HG02678 (cell line): Measurements from ENCODE around the gene DNAJB6.
"Not testable (repeated sequence)": the region's sequence is repeated elsewhere in the genome, so short reads cannot be mapped to it uniquely, and the experiment has no call there.

Experiments
- ATAC-seq: cut with Tn5 transposase; IDR thresholded peaks from one replicate; pipeline ENCODE4 v1.9.1; 2021; ENCODE audit warnings: mild to moderate bottlenecking, moderate library complexity; ENCODE audit not compliant: unreplicated experiment

DNAJB6 gene

GRCh38 chr7:157438121-157439025 lies 101.6 kb downstream of the DNAJB6 start:
- no peak for ATAC-seq

DNA sequence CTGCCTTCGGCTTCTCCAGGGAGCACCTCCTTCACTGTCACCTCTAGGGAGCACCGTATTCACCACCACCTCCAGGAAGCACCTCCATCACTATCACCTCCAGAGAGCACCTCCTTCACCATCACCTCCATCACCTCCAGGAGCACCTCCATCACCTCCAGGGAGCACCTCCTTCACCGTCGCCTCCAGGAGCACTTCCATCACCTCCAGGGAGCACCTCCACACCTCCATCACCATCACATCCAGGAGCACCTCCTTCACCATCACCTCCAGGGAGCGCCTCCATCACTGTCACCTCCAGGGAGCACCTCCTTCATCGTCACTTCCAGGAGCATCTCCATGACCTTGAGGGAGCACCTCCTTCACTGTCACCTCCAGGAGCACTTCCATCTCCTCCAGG lies 102.3 kb downstream of the DNAJB6 start:
- ATAC-seq: no peak

GRCh38 chr7:157439761-157440160 lies 103.0 kb downstream of the DNAJB6 start:
- no peak for ATAC-seq

- no peak for ATAC-seq
Measured at GRCh38 chr7:157440346-157441022, 103.7 kb downstream of the DNAJB6 start.

GRCh38 chr7:157441023-157441399 lies 104.2 kb downstream of the DNAJB6 start:
- no peak for ATAC-seq

DNA sequence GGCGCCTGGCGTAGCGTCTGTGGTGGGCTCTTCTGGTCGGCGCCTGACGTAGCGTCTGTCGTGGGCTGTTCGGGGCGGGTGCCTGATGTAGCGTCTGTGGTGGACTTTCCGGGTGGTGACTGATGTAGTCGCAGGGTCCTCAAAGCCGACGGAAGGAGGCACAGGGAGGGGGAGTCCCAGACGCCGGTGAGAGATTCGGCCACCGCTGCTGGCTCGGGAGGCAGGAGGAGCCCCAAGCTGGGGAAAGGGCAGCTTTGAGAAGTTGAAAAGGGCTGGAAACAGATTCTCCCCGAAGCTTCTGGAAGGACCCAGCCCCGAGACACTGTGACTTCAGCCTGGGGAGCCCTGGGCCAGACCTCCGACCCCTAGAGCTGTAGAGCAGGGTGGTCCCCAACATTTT lies 105.7 kb downstream of the DNAJB6 start:
- no peak for ATAC-seq

- ATAC-seq: no peak
Measured at GRCh38 chr7:157442993-157443831, 106.4 kb downstream of the DNAJB6 start.

- ATAC-seq: no peak
Measured at GRCh38 chr7:157444011-157444842, 107.4 kb downstream of the DNAJB6 start.

DNA sequence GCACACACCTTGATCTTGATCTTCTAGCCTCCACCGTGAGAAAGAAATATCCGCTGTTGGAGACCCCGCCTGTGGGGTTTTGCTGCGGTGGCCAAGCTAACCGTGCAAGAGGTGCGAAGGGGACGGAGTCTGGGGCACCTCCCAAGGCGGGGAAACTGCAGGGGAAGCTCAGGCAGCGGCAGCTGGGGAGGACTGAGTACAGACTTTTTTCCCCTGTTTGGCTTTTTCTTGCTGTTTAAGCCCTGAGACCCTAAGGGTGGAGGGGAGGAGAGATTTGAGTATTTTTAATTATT lies 108.0 kb downstream of the DNAJB6 start:
- no peak for ATAC-seq

- no peak for ATAC-seq
Measured at GRCh38 chr7:157445246-157445955, 108.6 kb downstream of the DNAJB6 start.

DNA sequence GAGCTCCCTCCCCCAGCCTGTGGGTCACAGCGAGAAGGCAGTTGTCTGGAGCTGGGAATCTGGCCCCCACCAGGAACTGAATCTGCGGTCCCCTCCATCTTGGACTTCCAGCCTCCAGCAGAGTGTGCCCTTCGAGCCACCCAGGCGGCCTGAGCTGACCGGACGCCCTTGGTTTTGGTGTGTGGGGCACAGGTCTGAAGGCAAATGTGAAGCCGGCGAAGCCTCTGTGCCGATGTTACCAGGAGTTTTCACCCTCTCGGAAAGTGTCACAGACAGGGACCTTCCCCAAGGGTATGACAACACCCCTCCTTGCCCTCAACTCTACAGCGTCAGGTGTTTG lies 109.1 kb downstream of the DNAJB6 start:
- no peak for ATAC-seq

DNA sequence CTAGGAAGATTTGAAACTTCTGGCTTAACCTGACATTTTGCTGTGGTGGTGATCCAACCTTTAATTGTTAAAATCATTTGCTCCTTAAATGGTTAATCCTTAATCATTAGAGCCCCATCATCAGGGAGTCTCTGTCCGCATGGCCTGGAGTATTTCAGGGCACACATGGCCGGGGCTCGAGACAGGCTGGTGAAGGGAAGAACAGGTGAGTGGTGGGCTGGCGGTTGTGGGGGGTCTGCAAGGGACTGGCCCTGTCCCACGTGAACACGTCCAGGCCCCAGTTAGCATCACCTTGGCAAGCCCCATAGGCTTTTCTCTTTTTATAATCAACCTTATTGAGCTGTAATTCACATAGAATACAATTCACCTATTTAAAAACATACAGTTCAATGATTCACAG lies 109.5 kb downstream of the DNAJB6 start:
- no peak for ATAC-seq

DNA sequence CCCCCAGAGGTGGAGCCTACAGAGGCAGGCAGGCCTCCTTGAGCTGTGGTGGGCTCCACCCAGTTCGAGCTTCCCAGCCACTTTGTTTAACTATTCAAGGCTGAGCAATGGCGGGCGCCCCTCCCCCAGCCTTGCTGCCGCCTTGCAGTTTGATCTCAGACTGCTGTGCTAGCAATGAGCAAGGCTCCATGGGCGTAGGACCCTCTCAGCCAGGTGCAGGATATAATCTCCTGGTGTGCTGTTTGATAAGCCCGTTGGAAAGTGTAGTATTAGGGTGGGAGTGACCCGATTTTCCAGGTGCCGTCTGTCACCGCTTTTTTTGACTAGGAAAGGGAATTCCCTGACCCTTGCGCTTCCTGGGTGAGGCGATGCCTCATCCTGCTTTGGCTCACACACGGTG lies 117.2 kb downstream of the DNAJB6 start:
- ATAC-seq: not testable (repeated sequence)

GRCh38 chr7:157457355-157458253 lies 120.8 kb downstream of the DNAJB6 start:
- no peak for ATAC-seq

- ATAC-seq: no peak
Measured at GRCh38 chr7:157458254-157458633, 121.4 kb downstream of the DNAJB6 start.

DNA sequence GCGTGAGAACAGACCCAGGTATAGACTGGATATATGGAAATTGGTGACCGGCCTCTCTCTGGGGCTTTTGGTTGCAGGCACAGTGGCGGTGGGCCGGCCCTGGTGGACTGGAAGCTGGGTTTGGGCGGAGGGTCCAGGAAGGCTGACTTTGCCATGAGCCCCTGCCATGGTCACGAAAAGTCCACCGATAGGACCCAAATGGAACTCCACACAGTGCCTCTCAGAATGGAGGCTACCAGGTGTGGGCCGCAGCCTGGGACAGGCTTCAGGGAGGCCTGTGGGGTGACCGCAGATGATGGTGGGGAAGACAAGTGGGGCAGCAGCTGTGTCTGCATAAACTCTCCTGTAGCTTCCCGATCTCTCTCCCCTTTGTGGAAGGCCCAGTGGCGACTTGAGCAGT lies 123.2 kb downstream of the DNAJB6 start:
- no peak for ATAC-seq

GRCh38 chr7:157460721-157461120 lies 123.9 kb downstream of the DNAJB6 start:
- ATAC-seq: no peak

DNA sequence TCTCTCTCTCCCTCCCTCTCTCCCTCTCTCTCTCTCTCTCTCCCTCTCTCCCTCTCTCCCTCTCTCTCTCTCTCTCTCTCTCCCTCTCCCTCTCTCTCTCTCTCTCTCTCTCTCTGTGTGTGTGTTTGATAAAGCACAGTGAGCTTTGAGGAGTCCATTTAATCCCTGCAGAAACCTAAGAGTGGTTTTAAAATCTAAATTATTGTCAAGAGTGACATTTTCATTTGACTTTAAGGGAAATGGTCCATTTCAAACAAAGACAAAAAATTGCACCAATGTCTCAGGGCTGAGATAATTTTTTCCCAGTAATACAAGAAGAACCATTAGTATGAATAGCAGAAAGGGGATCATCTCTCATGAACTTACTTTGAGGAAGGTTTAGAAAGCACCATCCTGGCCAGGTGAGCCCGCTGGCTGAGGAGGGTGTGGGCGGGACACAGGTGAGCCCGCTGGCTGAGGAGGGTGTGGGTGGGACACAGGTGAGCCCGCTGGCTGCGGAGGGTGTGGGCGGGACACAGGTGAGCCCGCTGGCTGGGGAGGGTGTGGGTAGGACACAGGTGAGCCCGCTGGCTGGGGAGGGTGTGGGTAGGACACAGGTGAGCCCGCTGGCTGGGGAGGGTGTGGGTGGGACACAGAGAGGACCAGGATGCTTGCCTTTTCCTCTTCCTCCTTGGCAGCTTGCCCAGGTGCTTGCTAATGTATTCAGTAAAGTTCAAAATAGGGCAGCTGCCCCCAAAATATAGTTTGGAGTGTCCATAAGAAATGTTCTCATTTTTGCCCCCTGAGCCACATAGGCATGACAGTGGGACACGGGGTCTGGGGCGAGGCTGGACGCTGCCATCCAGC lies 125.0 kb downstream of the DNAJB6 start:
- no peak for ATAC-seq
